OCI-LY3 (cell line): Measurements from ENCODE around the gene SUPT3H.
"Not testable (repeated sequence)": the region's sequence is repeated elsewhere in the genome, so short reads cannot be mapped to it uniquely, and the experiment has no call there.

Source experiments
- H2AFZ ChIP-seq: fragments of 200-600, 300-600 bp; shearing (Covaris generic); 2 replicates; pipeline ENCODE4 v1.6.0; 2014; ENCODE audit warnings: antibody characterized with exemption, low read depth, low read length
- H3K27ac ChIP-seq: fragments of 200-600, 300-600 bp; sonication (generic); 2 replicates; pipeline ENCODE4 v1.5.1; 2014; ENCODE audit warnings: mild to moderate bottlenecking, low read length, moderate library complexity, mixed read lengths
- H3K27me3 ChIP-seq: fragments of 200-600, 300-600 bp; sonication (generic); 2 replicates; pipeline ENCODE4 v1.6.1; 2014; ENCODE audit warnings: low read depth, low read length, mixed read lengths
- H3K36me3 ChIP-seq: fragments of 200-600, 300-600 bp; sonication (generic); replicated peaks from 2 replicates; pipeline ENCODE3; 2014; ENCODE audit warnings: low read depth, low read length, mixed read lengths
- H3K4me1 ChIP-seq: fragments of 300-600, 200-600 bp; sonication (generic); 2 replicates; pipeline ENCODE4 v1.6.1; 2014; ENCODE audit warnings: low read length, mixed read lengths
- H3K4me2 ChIP-seq: fragments of 200-600, 300-600 bp; sonication (generic); 2 replicates; pipeline ENCODE4 v1.6.1; 2014; ENCODE audit warnings: low read length, mixed read lengths
- H3K4me3 ChIP-seq: fragments of 300-600, 200-600 bp; sonication (generic); 2 replicates; pipeline ENCODE4 v1.5.1; 2014; ENCODE audit warnings: antibody characterized with exemption, mild to moderate bottlenecking, low read length, moderate library complexity
- H3K79me2 ChIP-seq: fragments of 300-600, 200-600 bp; shearing (Covaris generic); 2 replicates; pipeline ENCODE4 v1.6.1; 2014; ENCODE audit warnings: mild to moderate bottlenecking, low read length, mixed read lengths
- H3K9ac ChIP-seq: fragments of 300-600, 200-600 bp; shearing (Covaris generic); 2 replicates; pipeline ENCODE4 v1.6.0; 2014; ENCODE audit warnings: mild to moderate bottlenecking, low read length, moderate library complexity
- H3K9me3 ChIP-seq: fragments of 200-600, 300-600 bp; shearing (Covaris generic); 2 replicates; pipeline ENCODE4 v1.6.1; 2014; ENCODE audit warnings: low read length, mixed read lengths; ENCODE audit not compliant: insufficient read depth
- H4K20me1 ChIP-seq: fragments of 200-600, 300-600 bp; sonication (generic); 2 replicates; pipeline ENCODE4 v1.6.1; 2016; ENCODE audit warnings: low read length, mixed read lengths; ENCODE audit not compliant: insufficient read depth
- CTCF ChIP-seq: fragments of 200-600, 300-600 bp; sonication (generic); IDR thresholded peaks from 2 replicates; pipeline ENCODE4 v1.5.1; 2014; ENCODE audit warnings: antibody characterized with exemption, low read length, low read depth
- EZH2phosphoT487 ChIP-seq: fragments of 200-600 bp; shearing (Covaris generic); IDR thresholded peaks from 2 replicates; pipeline ENCODE4 v1.6.1; 2018; ENCODE audit warnings: antibody characterized with exemption, mixed run types, low read depth

Gene SUPT3H

GRCh38 chr6:45072016-45072415, 305.7 kb downstream of the SUPT3H start:
- Histone ChIP-seq H4K20me1 (no peaks in the 10 kb centered on the region), H3K36me3 (no peaks in the 10 kb centered on the region), H3K4me2 (no peak overlapping the region), H2AFZ (no peak overlapping the region), H3K27ac (no peak overlapping the region), H3K27me3 (peaks cover 11% of the 10 kb centered on the region; the same call in 1 of the 2 replicates), H3K4me1 (peaks cover 9% of the 10 kb centered on the region), H3K4me3 (no peak overlapping the region), H3K9me3 (no peaks in the 10 kb centered on the region), H3K9ac (no peak overlapping the region), H3K79me2 (no peaks in the 10 kb centered on the region)
- TF ChIP-seq CTCF (no peak), EZH2phosphoT487 (no peak)

GRCh38 chr6:45069091-45069490, 308.6 kb downstream of the SUPT3H start:
- Histone ChIP-seq H3K4me1 (peaks cover 2% of the 10 kb centered on the region), H3K4me2 (no peak overlapping the region), H2AFZ (no peak overlapping the region), H3K9me3 (no peaks in the 10 kb centered on the region), H3K9ac (no peak overlapping the region), H3K4me3 (no peak overlapping the region), H3K27me3 (peaks cover 11% of the 10 kb centered on the region; the same call in 1 of the 2 replicates), H3K36me3 (no peaks in the 10 kb centered on the region), H4K20me1 (no peaks in the 10 kb centered on the region), H3K27ac (no peak overlapping the region), H3K79me2 (no peaks in the 10 kb centered on the region)
- TF ChIP-seq EZH2phosphoT487 (no peak), CTCF (no peak)

GRCh38 chr6:45067446-45067845, 310.3 kb downstream of the SUPT3H start:
- H3K9ac ChIP-seq, H3K4me2 ChIP-seq, H3K9me3 ChIP-seq, H3K79me2 ChIP-seq, H3K27me3 ChIP-seq, H3K4me3 ChIP-seq, H4K20me1 ChIP-seq, H3K4me1 ChIP-seq, H3K36me3 ChIP-seq, H3K27ac ChIP-seq, H2AFZ ChIP-seq: not testable (repeated sequence)

- not testable (repeated sequence) for H2AFZ ChIP-seq, H3K4me1 ChIP-seq, H3K27ac ChIP-seq
Observed at GRCh38 chr6:45062659-45063058, 315.1 kb downstream of the SUPT3H start.

GRCh38 chr6:45057711-45058110, 320.0 kb downstream of the SUPT3H start:
- Histone ChIP-seq H3K9me3 (no peaks in the 10 kb centered on the region), H4K20me1 (no peaks in the 10 kb centered on the region), H3K27ac (no peak overlapping the region), H2AFZ (no peak overlapping the region), H3K4me2 (no peak overlapping the region), H3K4me3 (no peak overlapping the region), H3K79me2 (no peaks in the 10 kb centered on the region), H3K9ac (no peak overlapping the region), H3K4me1 (peaks cover 8% of the 10 kb centered on the region), H3K36me3 (no peaks in the 10 kb centered on the region), H3K27me3 (no peaks in the 10 kb centered on the region)
- TF ChIP-seq CTCF (no peak), EZH2phosphoT487 (no peak)

More at GRCh38 chr6:45062659-45063058, 315.1 kb downstream of the SUPT3H start:
- not testable (repeated sequence) for H3K79me2 ChIP-seq, H3K4me3 ChIP-seq, H3K4me2 ChIP-seq, H3K36me3 ChIP-seq, H3K9ac ChIP-seq, H3K27me3 ChIP-seq, H3K9me3 ChIP-seq, H4K20me1 ChIP-seq
